ENCODE measurements around the gene AFMID. TPM values are rescaled to one million over a fixed set of nuclear protein-coding genes. Genes with fewer than 3 reads are reported as not detected.

AFMID gene
- total and polyA plus RNA-seq, 7 donors, result 6.1 to 32.9 (median 11.4) TPM

DNA sequence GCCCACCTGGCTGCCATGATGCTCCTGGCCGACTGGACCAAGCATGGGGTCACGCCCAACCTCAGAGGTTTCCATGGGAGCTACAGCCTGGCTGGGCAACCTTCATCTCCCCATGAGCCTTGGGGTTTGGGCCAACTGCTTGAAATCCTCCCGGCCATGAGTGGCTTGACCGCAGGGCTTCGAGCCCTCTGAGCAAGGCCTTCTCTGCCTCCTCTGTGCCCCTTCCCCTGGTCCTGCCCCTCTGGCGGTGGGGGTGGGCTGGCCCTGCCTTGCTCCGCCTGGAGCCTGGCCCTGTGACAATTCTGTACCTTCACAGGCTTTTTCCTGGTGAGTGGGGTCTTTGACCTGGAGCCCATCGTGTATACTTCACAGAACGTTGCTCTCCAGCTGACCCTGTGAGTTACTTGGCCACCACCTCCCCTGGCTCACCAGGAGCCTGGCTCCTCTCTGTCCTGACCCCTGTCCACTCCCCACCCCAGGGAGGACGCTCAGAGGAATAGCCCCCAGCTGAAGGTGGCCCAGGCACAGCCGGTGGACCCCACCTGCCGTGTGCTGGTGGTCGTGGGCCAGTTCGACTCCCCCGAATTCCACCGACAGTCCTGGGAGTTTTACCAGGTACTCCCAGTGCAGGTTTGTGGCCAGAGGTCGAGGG, 18.1 kb downstream of the AFMID start:
- WGBS, 2 donors, result 92 to 95% methylated on average over 17 of the region's 17 CpGs
- Histone ChIP-seq H3K36me3 (no peaks in the 10 kb centered on the region), H3K27me3 (no peaks in the 10 kb centered on the region), H3K4me3 (no peak overlapping the region), H3K9me3 (no peaks in the 10 kb centered on the region), H3K27ac (no peak overlapping the region), H3K4me1 (no peaks in the 10 kb centered on the region)
- no peak for TF ChIP-seq EP300 (IDR thresholded peaks at IDR 0.05)
- TF ChIP-seq POLR2AphosphoS5 (IDR thresholded peaks at IDR 0.05), result no peak
- TF ChIP-seq POLR2A (IDR thresholded peaks at IDR 0.05), result no peak
- TF ChIP-seq, protein P1, sequence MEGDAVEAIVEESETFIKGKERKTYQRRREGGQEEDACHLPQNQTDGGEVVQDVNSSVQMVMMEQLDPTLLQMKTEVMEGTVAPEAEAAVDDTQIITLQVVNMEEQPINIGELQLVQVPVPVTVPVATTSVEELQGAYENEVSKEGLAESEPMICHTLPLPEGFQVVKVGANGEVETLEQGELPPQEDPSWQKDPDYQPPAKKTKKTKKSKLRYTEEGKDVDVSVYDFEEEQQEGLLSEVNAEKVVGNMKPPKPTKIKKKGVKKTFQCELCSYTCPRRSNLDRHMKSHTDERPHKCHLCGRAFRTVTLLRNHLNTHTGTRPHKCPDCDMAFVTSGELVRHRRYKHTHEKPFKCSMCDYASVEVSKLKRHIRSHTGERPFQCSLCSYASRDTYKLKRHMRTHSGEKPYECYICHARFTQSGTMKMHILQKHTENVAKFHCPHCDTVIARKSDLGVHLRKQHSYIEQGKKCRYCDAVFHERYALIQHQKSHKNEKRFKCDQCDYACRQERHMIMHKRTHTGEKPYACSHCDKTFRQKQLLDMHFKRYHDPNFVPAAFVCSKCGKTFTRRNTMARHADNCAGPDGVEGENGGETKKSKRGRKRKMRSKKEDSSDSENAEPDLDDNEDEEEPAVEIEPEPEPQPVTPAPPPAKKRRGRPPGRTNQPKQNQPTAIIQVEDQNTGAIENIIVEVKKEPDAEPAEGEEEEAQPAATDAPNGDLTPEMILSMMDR (IDR thresholded peaks at IDR 0.05), result no peak
- no peak for DNase-seq
- intact Hi-C loops (cut with DNase I), result no loop called here

DNA sequence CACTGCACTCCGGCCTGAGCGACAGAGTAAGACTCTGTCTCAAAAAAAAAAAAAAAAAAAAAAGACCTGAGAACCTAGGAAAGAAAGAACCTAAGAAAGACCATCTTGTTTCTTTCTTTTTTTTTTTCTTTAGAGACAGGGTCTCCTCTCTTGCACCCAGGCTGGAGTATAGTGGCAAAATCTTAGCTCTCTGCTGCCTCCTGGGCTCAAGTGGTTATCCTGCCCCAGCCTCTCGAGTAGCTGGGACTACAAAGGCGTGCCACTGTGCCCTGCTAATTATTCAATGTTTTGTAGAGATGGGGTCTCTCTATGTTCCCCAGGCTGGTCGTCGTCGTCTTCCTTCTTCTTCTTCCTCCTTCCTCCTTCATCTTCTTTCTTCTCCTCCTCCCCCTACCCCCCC, 19.1 kb downstream of the AFMID start:
- intact Hi-C loops (cut with DNase I), result no loop called here
- 77 to 80% methylated on average over 7 of the region's 7 CpGs for WGBS, 2 donors
- TF ChIP-seq, protein P1 (IDR thresholded peaks at IDR 0.05), result no peak
- TF ChIP-seq POLR2AphosphoS5 (IDR thresholded peaks at IDR 0.05) (no peak), EP300 (IDR thresholded peaks at IDR 0.05) (no peak), POLR2A (IDR thresholded peaks at IDR 0.05) (no peak)

GRCh38 chr17:78208486-78208885, 21.3 kb downstream of the AFMID start:
- no peak overlapping the region for H3K4me3 ChIP-seq
- DNase-seq, result no peak
- H3K4me1 ChIP-seq, result no peaks in the 10 kb centered on the region
- intact Hi-C loops (cut with DNase I), result no loop called here
- no peaks in the 10 kb centered on the region for H3K9me3 ChIP-seq
- 72 to 83% methylated on average over 3 of the region's 3 CpGs for WGBS, 2 donors
- H3K27ac ChIP-seq, result no peak overlapping the region
- H3K36me3 ChIP-seq, result no peaks in the 10 kb centered on the region
- no peaks in the 10 kb centered on the region for H3K27me3 ChIP-seq
- TF ChIP-seq POLR2AphosphoS5 (IDR thresholded peaks at IDR 0.05) (no peak), POLR2A (IDR thresholded peaks at IDR 0.05) (no peak), EP300 (IDR thresholded peaks at IDR 0.05) (no peak)
- TF ChIP-seq, protein P1 (IDR thresholded peaks at IDR 0.05), result no peak

More for the DNA sequence above, 19.1 kb downstream of the AFMID start:
- Histone ChIP-seq H3K27ac (no peak overlapping the region), H3K4me1 (no peaks in the 10 kb centered on the region), H3K4me3 (no peak overlapping the region), H3K36me3 (no peaks in the 10 kb centered on the region), H3K27me3 (no peaks in the 10 kb centered on the region), H3K9me3 (no peaks in the 10 kb centered on the region)
- DNase-seq, result no peak

DNA sequence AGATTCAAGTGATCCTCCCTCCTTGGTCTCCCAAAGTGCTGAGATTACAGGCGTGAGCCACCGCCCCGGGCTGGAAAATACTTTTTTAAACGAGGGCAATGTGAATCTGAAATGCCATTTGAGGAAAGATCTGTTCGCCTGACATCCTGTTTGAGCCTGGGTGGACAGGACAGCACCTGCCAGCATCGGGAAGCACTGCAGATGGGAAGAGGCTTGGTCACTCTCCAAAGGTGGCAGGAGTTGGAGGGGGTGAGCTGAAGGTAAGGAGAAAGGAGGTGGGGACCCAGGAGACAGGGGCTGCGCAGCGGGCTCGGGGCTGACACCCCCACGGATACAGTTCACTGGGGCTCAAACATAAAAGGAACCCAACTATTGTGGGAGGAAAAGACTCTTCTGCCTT, 22.9 kb downstream of the AFMID start:
- Histone ChIP-seq H3K36me3 (no peaks in the 10 kb centered on the region), H3K9me3 (no peaks in the 10 kb centered on the region), H3K4me1 (peaks cover 0 to 11% (median 7%) of the 10 kb centered on the region in 4 donors), H3K27ac (no peak overlapping the region), H3K27me3 (no peaks in the 10 kb centered on the region), H3K4me3 (no peak overlapping the region)
- TF ChIP-seq EP300 (IDR thresholded peaks at IDR 0.05) (no peak), POLR2A (IDR thresholded peaks at IDR 0.05) (no peak), POLR2AphosphoS5 (IDR thresholded peaks at IDR 0.05) (no peak)
- TF ChIP-seq, protein P1 (IDR thresholded peaks at IDR 0.05), result no peak
- intact Hi-C loops (cut with DNase I), result no loop called here
- DNase-seq, result no peak
- 82 to 88% methylated on average over 10 of the region's 10 CpGs for WGBS, 2 donors

GRCh38 chr17:78211032-78211431, 23.9 kb downstream of the AFMID start:
- intact Hi-C loops (cut with DNase I), result no loop called here
- Histone ChIP-seq H3K27me3 (no peaks in the 10 kb centered on the region), H3K36me3 (no peaks in the 10 kb centered on the region), H3K27ac (no peak overlapping the region), H3K4me1 (peaks cover 0 to 11% (median 7%) of the 10 kb centered on the region in 4 donors), H3K9me3 (no peaks in the 10 kb centered on the region), H3K4me3 (no peak overlapping the region)
- DNase-seq, result no peak
- TF ChIP-seq POLR2A (IDR thresholded peaks at IDR 0.05) (no peak), EP300 (IDR thresholded peaks at IDR 0.05) (no peak), POLR2AphosphoS5 (IDR thresholded peaks at IDR 0.05) (no peak)
- TF ChIP-seq, protein P1 (IDR thresholded peaks at IDR 0.05), result no peak
- WGBS, 2 donors, result 86% methylated on average over 11 of the region's 11 CpGs
